NCI-H2107 treated with DMSO at 0.1 percent for 48 hours (cell line): ENCODE measurements around the gene MPZL3.

Source experiments
- DNase-seq: peaks from one replicate; lab custom pipeline; 2025; ENCODE audit not compliant: unreplicated experiment; lab: John Stamatoyannopoulos, UW

MPZL3 gene, protein sequence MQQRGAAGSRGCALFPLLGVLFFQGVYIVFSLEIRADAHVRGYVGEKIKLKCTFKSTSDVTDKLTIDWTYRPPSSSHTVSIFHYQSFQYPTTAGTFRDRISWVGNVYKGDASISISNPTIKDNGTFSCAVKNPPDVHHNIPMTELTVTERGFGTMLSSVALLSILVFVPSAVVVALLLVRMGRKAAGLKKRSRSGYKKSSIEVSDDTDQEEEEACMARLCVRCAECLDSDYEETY

GRCh38 chr11:118251858-118252652 is at the start of gene MPZL3:
Gene MPZL3 (minus strand): TSS chr11:118252365. CDS start chr11:118252294, 71 bp downstream.
- peak; percentile 79 for DNase-seq

- no peak for DNase-seq
Observed at GRCh38 chr11:118301600-118302195, 49.5 kb upstream of the MPZL3 start.

DNA sequence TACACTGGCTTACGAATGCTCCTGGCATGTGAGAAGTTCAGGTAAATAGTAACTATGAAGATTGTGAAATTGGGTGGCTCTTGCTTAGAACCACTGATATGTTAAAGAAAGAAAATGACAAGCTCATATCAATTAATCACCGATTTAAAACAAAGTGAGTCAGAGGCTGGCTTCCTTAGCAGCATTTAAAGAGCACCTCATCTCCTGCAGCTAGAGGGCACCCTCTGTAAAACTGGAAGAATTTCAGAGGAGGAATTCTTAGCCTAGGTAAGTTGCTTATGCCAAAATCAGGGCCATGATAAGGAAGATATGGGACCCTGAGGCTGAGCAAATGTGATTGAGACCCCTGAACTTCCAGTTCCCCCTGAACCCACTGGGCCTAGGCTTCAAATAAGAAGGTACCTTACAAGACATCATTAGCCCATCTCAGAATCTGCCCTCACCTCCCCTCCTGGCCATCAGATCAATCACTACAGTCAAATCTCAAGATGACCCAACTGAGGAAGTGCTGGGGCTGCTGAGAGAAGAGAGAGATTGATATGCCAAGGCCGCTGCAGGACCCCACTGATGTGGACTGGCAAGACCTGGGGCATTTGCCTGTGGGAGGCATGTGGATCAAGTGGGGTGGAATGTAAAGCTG is 43.8 kb upstream of the MPZL3 start:
- peak; percentile 0 for DNase-seq

DNA sequence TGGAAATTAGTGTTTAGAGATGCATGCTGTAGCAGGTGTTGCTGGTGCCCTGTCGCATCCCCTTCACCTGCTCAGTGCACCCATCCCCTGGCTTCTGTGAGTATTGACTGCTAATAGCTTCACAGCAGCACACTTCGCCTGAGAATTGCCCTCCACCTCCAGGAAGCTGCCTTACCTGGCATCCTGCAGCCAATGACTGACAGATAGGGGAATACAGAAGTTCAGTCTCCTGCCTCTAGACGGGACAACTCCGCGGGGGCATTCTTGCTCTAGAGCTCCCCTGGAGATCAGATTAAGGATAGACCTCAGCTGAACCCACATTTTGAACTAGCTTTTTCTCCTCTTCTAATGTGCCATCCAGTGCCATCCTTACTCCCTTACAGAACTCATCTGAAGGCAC is 43.0 kb upstream of the MPZL3 start:
- no peak for DNase-seq

DNA sequence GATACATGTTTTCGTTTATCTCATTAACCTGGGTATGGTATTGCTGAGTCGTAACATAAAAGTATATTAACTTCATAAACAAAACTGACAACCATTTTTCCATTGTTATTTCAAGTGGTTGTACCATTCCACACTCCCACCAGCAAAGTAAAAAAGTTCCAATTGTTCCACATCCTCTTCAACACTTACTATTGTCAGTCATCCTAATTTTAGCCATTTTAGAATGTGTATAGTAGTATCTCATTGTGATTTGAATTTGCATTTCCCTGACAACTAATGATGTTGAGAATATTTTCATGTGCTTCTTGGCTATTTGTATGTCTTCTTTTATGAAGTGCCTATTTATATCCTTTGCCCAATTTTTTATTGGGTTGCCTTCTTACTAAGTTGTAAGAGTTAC is 41.9 kb upstream of the MPZL3 start:
- DNase-seq: no peak

- DNase-seq: no peak
Observed at GRCh38 chr11:118291477-118292135, 39.4 kb upstream of the MPZL3 start.

DNA sequence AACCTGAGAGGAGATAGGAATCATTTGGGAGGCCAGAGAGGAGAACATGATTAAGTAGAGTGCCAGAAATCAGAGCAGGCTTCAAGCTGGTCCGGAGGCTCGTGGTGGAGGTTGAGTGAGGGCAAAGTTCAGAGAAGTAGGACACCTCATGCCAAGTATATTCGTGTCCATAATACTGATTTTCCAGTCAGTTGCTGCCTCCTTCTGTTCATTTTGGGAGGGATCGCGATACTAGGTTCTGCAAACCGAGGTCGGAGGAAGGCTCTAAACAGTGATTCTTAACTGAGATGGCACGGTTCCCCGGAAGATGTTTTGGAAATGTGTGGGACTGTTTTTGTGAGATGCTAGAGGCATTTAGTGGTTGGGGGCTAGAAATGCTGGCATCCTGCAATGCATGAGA is 38.8 kb upstream of the MPZL3 start:
- peak; percentile 46 for DNase-seq

DNA sequence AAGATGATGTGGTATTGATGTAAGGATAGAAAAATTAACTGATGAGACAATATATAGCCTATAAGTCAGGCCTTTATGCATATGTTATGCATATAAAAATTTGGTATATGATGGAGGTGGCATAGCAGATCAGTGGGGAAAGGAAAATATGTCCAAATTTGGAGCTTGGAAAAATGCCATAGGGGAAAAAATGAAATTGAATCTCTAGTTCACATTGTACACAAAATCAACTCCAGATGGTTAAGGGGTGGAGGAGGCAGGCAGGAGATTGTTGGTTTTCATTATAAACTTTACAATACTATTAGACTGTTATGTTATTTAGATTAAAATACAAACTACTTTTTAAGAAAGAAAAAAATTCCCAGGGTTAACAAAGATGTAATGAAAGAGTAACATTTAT is 37.2 kb upstream of the MPZL3 start:
- DNase-seq: no peak

DNA sequence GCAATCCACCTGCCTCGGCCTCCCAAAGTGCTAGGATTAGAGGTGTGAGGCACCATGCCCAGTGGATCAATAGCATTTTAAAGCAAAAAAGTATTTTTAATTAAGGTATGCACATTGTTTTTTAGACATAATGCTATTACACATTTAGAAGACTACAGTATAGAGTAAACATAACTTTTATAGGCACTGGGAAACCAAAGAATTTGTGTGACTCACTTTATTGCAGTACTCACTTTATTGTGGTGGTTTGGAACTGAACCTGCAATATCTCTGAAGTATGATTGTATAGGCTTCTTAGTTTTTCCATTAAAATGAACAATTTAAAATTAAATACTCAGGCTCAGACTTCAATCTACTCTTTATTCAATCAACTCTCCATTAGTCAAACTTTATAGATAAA is 34.8 kb upstream of the MPZL3 start:
- no peak for DNase-seq

DNA sequence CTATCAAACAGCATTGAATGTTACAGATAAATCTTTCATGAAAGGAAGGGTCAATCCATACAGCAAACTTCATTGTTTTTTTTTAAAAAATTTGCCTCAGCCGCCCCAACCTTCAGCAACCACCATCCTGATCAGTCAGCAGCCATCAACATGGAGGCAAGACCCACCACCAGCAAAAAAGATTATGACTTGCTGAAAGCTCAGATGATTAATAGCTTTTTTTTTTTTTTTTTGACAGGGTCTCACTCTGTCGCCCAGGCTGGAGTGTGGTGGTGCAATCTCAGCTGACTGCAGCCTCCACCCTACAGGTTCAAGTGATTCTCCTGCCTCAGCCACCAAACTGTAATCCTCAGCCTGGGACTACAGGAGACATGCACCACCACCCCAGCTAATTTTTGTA is 34.4 kb upstream of the MPZL3 start:
- no peak for DNase-seq

DNA sequence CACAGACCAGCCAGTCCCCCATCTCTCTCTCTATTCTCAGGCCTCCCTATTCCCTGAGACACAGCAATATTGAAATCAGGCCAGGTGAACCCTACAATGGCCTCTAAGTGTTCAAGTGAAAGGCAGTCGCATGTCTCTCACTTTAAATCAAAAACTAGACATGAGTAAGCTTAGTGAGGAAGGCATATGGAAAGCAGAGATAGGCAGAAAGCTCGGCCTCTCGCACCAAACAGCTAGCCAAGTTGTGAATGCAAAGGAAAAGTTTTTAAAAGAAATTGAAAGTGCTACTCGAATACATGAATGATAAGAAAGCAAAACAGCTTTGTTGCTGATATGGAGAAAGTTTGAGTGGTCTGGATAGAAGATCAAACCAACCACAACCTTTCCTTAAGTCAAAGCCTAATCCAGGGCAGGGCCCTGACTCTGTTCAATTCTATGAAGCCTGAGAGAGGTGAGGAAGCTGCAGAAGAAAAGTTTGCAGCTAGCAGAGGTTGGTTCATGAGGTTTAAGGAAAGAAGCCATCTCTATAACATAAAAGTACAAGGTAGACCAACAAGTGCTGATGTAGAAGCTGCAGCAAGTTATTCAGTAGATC is 31.7 kb upstream of the MPZL3 start:
- no peak for DNase-seq

GRCh38 chr11:118283037-118283636 is 31.0 kb upstream of the MPZL3 start:
- DNase-seq: no peak

DNA sequence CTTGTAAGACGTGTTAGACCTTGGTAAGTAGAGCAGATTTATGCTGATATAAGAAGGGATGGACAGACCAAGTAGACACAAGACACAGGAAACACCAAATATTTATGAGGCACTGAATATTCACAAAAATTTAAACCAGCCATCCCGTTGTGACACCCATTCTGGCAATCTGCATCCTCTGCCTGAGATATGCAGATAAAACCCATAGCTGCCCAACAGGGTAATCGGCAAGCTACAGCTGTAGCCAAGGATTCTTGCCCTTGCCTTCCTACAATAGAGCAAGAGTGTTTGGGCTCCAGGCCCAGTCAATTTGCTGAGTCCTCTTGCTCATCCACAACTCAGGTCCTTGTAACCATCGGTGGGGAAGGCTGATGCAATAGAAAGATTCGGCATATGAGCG is 30.4 kb upstream of the MPZL3 start:
- no peak for DNase-seq

GRCh38 chr11:118281284-118281683 is 29.1 kb upstream of the MPZL3 start:
- no peak for DNase-seq

DNA sequence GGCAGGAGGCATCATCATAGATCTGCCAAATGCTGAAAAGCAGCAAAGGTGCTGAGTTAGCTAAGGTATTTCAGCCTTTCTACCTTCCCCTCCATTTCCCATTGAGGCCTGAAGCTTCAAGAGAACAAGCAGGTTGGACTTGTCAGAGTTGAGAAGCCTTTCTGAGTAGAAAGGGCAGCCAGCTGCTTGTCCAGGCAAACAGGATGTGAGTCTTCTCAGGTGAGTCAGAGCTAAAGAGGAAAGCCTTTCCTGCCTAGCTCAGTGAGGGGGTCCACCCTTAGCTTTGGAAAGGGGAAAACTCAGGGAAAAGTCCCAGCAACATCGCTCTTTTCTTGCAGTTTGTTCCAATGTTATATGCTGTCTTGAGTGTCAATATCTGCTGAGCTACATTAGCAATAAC is 25.1 kb upstream of the MPZL3 start:
- DNase-seq: no peak

DNA sequence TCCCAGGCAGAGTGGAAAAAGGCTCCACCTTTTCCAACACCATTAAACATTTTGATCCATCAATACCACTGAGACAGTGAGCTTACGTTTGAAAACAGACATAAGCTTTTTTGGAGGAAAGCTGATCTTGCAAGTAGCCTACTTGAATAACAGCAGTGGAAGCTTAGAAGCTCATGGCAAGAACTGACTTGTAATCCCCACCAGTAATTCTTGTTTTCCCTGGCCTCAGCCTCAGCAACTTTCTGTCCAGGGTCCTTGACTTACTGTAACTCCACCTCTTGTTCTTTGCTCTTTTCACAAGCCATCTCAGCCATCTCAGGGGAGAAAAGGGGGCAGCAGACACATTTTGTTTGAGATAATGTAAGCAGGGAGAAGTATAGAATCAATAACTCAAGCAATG is 24.3 kb upstream of the MPZL3 start:
- no peak for DNase-seq

GRCh38 chr11:118275176-118275575 is 23.0 kb upstream of the MPZL3 start:
- DNase-seq: no peak

DNA sequence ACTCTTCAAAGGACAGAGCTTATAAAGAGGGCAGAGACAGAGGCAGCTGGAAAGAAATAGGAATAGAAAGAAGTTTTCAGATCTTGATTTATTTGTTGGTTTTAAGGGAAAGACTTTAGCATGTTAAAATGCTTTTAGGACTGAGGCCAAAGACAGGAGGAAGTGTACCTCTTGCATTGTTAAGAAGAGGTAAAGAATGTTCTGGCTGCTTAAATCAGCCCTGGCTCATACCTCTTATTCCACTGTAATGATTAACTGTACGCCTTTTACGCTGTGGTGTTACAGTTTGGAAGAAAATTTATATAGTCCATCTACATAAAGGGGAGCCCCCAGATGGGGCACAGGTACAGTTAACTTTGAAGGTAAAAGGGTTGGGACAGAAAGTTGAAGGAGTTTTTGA is 22.0 kb upstream of the MPZL3 start:
- no peak for DNase-seq

- DNase-seq: no peak
Observed at GRCh38 chr11:118272001-118272400, 19.8 kb upstream of the MPZL3 start.

GRCh38 chr11:118267486-118267885 is 15.3 kb upstream of the MPZL3 start:
- DNase-seq: no peak

- no peak for DNase-seq
Observed at GRCh38 chr11:118265954-118266353, 13.8 kb upstream of the MPZL3 start.
